ENCODE data around the gene RPP25.

RPP25 gene, protein sequence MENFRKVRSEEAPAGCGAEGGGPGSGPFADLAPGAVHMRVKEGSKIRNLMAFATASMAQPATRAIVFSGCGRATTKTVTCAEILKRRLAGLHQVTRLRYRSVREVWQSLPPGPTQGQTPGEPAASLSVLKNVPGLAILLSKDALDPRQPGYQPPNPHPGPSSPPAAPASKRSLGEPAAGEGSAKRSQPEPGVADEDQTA

DNA sequence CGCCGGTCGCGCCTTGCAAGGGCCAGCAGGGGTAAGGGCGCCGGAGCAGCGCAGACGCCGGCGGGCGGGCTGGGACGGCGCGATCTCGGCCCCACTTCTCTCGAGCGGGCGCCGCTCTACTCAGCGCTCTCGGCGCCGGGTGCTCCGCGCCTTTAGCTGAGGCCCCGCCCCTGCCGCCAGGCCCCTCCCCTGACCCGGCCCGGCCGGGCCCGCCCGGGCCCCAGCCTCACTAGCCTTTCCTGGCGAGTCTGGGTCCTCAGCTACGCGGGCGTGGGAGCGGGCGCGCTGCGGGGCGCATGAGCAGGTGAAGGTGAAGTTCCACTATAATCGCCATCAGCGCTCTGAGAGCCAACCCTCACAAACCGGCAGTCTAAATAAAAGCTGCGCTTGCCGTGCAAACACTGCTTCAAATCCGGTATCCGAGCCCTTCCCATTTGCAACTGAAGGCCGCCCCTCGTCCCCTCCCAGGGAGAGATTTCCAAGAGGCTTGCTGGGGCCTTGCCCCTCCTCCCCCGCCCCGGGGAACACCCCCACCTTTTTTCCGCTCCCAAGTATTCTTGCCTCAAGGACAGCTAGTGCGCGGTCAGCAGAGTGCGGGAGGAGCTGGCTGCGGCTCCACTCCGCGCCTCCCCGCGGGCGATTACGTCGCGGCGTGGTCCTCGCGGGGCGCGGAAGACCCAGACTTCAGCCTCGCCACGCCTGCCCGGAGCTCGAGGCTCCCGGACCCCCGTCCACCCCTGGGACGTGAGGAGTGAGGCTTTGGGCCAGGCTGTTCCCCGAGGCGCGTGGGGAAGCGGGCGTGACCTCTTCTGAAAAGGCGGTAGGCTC, at the start of gene RPP25:
Gene RPP25 (minus strand): TSS at position 125 of the 828 bp plus-strand sequence. CDS start 189 bp downstream, outside the sequence.
- peak; percentile 62 for DNase-seq

DNA sequence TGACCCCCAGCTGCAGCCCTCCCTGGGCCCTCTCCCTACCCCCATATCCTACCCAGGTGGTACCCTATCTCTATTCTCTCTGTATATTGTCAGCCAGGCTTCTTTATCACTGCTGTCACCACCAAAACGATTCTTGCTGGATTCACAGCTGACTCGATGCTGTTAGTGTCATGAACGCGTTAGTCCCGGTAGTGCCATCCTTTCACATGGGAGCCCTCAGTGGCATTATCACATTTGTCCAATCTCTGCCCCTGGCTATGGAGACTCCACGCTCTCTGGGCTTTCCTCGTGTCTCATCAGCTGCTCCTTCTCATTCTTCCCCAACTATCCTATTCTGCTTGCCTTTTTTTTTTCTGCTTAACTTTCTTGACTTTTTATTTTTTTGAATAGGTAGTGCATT, 45.8 kb upstream of the RPP25 start:
- no peak for DNase-seq

DNA sequence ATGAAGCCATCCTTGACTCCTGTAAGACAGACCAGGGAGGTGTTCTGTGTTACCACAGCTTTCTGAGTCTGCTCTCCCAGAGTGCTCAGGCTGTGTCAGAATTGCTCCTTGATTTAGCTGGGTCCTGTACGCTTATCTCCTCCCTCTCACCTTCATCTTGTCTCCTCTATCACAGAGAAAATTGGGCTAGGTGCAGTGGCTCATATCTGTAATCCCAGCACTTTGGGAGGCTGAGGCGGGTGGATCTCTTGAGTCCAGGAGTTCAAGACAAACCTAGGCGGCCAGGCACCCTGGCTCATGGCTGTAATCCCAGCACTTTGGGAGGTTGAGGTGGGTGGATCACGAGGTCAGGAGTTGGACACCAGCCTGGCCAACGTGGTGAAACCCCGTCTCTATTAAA, 44.7 kb upstream of the RPP25 start:
- DNase-seq, result no peak

DNA sequence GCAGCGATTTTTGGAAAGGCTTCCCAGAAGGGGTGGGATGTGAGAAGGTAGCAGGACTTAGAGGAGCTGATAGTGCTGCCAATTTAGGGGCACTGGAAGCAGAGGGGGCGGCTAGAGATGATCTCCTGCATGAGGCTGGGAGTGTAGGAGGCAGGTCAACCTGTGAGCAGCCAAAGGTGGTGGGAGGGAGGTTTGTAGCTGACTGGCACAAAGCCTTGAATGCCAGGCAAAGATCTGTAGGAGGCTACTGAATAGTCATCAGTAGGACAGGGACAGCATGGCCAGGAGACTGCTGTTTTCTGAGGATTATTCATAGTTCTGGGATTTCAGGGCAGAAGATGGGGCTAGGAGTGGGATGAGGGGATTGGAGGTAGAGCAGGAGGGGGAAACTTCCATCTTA, 41.0 kb upstream of the RPP25 start:
- no peak for DNase-seq

DNA sequence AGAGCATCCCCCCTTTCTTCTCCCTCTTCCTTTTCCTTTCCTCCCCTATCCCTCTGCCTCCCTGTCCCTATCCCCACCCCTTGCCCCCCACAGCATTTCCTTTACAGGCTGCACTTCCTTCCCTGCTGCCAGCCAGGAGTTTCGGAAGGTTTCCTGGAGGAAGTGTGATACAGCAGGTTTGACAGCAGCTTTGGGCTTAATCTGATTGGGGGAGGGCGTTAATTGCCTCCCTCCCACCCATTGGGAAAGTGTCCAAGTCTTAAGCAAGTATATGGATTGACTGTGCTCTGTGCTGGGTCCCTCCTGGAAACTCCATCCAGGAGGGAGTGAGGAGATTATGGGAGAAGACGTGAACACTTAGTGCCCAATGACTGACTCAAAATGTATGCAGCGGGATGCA, 40.6 kb upstream of the RPP25 start:
- no peak for DNase-seq

DNA sequence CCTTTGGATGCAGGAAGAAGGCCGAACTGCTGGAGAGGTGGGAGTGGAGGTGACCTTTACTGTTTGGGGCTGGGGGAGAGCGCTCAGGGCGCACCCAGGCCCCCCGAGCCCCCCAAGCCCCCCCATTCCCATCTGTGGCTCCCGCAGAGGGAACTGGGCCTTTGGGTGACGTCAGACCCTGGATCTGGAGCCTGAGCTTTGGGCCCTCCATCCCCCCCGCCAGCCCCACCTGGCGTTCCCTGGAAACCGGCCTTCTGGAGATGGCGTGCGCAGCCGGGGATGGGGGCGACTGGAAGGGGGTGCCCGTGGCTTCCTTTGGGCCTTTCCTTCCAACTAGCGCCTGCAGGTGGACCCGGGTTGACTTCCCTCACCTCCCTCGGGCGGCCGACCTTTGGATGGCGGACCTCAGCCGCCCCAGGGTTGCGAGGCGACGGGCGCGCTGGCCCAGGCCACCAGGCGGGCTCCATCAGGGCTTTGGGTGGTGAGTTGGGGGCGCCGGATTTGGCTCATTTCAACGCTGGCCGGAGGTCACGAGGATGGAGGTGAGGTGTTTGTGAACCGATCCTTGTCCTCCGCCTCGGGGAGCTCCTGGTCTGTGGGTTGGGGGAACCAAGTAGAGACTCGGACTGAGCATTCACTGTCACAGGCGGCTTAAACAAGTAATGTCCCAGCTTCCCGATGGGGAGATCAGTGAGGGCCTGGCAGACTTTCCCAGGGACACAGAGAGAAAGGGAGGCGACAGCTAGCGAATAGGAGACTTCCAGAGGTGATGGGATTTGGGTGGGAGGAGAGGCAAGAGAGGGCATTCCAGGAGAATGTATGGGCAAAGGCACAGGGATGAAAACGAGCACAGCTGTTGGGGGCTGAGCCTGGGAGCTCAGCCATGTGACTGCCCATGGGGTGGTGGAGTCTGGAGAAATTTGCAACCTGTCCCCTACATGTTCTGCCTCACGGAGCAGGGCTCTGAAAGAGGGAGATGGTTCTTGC, 39.5 kb upstream of the RPP25 start:
- no peak for DNase-seq

DNA sequence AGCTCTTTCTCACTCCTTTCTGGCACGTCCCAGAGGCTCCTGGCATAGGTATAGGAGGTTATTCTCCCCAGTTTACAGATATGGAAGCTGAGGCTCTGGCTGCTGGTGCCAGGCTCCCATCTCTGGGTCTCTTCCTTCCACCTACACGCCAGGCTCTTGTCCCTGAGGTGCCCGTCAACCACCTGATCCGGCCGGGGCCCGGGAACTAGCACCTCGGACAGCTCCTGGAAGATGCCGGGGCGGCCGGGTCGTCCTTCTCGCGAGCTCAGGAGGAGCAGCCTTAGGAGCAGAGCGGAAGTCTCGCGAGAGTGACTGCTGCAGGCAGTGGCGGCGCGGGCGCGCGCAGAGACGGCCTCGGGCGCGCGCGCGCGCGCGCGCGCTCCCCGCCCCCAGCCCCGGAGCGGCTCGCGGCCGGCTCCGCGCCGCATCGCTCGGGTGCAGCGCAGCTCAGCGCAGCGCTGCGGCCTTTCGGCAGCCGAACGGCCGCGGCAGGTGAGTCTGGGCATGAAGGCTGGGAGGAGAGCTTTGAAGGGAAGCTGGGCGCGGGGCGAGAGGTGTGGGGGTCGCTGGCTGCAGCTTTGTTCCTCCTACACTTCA, 38.7 kb upstream of the RPP25 start, which contains the start of gene SCAMP5:
Gene SCAMP5 (plus strand): TSS at position 382 of the 597 bp plus-strand sequence. CDS start 16,277 bp downstream, outside the sequence.
- DNase-seq, result peak; percentile 89

DNA sequence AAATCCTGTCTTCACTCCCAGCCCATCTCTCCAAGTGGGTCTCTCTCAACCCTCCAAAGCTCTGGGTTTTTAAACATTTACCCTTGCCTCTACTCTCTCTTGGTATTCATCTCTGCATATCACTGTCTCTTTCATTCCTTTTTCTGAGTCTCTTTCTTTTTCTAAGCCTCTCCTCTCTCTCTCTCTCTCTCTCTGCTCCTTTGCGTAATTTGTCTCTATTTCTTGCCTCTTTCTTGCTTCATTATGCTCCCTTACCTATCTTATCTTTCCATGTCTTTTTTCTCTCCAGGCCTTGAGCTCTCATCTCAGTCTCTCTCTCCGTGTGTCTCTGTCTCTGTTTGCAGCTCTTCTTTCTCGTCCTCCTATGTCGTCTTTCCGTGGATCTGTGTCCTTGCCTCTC, 38.1 kb upstream of the RPP25 start:
- no peak for DNase-seq

DNA sequence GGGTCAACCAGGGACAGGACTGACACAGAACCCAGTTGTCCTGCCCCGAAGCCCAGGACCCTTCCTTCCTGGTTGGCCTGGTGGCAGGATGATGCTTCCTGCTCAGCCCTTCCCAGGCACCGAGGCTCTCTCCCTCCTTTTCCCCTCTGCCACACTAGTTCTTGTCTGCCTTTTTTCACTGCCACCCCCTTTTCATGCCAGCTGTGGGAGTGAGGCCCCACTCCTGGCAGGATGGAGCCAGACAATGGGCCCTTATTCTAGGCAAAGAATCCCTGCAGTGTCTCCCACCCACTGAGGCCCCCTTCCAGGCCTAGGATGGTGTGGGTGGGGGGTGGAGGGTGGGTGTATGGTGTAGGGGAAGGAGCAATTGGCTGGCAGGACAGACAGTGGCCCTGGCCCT, 37.7 kb upstream of the RPP25 start:
- DNase-seq, result no peak

DNA sequence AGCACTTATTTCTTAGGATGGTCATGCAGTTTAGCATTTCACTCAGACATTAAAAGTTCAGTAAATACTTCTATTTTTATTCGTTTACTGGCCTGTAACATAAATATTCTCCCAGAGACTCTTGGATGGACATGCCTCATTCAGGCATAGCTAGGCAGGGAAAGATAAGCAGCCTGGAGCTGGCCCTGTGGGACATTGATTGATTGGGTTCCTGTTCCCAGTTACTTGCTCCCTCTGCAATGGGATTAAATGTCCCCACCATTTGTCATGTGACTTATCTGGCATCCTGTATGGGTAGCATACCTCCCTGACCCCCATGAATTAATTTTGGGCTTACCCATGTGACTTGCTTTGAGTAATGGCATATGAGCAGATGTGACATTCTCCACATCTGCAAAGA, 36.0 kb upstream of the RPP25 start:
- DNase-seq, result no peak

DNA sequence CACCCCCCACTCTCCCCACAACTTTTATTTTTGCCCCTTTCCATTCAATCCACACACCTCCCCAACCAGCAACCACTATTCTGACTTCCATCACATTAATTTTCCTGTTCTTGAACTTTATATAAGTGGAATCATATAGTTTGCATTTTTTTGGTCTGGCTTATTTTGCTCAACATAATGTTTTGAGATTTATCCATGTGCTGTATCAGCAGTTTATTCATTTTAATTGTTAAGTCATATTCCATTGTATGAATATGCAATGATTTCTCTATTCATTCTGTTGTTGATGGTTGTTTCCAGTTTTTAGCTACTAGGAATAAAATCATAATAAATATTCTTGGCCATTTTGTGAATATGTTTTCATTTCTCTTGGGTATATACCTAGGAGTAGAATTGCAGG, 33.0 kb upstream of the RPP25 start:
- no peak for DNase-seq

DNA sequence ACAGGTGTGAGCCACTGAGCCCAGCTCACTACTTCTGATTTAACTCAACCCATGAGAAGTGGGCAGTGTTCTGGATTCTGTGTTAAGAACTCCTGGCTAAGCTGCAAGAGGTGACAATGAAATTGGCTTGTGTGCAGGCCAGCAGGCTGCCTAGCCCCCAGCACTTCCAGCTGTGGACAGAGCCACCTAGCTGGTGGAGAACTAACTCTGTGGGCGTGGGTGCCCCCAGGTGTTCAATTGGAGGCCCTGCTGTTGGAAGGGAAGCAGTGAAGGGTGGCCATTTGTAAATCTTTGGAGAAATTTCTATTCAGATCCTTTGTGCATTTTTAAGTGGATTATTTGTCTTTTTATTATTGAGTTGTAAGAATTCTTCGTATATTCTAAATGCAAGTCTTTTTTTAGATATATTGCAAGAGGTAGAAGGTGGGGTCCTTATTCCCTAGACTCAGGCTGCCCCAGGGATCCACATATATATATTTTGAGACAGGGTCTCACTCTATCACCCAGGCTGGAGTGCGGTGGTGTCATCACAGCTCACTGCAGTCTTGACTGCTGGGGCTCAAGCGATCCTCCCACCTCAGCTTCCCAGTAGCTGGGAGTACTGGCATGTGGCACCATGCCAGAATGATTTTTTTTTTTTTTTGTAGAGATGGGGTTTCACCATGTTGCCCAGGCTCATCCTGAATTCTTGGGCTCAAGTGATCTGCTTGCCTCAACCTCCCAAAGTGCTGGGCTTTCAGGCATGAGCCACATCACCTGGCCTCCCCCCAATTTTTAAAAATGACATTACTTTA, 31.6 kb upstream of the RPP25 start:
- DNase-seq, result no peak

DNA sequence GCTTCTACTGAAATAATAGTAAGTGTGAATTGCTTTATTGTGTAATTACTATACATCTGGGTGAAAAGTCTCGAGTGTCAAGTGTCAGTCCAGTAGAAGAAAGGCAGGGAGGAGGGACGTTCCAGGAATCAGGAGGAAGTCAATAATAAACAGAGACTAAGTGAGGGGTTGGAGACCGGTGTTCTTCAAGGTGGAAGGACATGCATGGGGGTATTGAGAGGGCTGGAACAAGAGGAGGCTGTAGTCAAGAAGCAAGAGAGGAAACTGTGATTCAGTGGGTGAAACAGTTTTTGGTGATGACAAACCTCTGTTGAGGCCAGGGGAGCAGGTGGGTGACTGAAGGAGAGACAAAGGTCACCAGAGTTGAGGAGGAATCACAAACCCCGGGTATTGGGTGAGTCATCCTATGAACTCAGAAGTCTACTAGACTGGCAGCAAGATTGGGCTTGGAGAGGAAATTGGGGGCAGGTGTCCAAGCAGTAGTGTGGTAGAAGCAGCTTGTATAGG, 27.2 kb upstream of the RPP25 start:
- peak; percentile 67 for DNase-seq

DNA sequence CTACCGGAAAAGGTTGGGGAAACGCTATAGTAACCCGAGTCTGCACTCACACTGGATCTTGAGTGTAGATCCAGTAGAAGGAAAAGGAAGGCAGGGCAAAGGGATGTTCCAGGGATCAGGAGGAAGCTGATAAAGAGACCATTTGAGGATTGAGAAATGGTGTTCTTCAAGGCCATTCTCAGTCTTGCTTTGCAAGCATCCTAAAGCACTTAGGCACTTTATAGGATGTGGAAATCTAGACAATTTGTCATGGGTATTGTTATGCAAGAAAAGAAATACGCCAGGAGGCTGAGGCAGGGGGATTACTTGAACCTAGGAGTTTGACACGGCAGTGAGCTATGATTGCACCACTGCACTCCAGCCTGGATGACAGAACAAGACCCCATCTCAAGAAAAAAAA, 25.6 kb upstream of the RPP25 start:
- peak; percentile 69 for DNase-seq

DNA sequence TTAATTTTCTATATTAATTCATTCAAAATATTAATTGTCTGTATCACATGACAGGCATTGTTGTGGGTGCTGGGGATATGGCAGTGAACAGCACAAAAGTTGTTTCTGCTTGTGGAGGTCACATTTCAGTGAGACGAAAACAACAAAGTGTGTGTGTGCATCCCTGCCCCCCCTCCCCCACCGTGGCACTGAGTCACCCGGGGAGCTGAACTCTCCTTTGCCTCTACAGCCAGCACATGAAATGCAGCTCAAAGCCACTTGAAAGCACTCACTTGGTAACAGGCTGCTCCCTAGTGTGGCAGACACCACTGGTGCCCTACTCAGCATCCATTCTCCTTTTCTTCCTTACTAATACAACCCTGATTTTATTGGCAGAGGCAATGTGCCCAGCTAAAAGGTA, 21.9 kb upstream of the RPP25 start:
- DNase-seq, result no peak

DNA sequence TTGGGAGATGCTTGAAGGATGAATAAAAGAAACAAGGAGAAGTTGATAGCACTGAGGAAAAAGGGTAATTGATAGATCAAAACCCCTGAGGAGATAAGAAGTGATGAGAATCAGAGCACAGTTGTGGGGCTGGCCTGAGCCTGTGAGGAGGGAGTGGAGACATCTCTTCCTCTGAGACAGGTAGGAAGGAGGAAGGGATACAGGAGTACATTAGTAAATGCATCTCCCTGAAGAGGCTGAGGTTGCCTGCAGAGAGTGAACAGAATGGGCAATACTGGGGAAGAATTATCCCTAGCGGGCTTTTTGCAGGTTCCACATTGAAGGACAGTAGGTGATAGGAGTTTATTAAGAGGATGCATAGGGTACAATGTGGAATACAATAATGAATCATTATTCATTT, 21.5 kb upstream of the RPP25 start:
- DNase-seq, result no peak

DNA sequence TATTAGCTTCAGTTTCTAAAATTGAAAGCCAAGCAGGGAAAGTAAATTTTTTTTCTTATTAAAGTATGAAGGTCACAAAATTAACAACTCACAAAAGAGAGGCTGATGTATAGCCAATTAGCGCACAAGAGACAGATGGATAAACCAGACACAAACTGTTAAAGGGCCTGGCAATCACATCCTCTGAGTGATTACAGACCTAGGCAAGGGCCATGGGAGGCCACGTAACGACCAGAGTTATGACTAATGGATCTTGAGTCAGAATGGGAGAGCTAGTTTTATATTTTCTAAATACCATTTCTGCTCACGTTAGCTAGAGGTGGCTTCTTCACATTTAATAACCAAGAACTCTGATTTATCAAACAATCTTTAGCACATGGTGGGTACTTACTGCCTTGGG, 21.0 kb upstream of the RPP25 start:
- no peak for DNase-seq

DNA sequence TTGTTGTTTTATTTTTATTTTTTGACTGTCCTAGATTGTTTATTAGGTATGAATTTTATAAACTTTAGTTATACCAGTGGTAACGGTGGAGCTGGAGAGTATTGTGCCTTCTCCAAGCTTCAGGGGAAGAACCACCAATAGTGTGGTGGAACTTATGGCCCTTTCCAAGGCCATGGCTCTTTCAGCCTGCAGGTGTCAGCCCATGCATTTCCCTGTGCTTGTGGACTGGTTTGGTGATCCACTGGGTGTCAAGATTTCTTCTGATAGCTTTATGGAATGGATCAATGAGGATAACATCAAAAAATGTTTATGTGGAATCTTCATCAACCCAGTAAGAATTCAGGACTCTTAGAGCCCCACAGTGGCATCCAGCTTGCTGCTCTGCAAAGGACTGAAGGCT, 19.6 kb upstream of the RPP25 start:
- DNase-seq, result no peak

DNA sequence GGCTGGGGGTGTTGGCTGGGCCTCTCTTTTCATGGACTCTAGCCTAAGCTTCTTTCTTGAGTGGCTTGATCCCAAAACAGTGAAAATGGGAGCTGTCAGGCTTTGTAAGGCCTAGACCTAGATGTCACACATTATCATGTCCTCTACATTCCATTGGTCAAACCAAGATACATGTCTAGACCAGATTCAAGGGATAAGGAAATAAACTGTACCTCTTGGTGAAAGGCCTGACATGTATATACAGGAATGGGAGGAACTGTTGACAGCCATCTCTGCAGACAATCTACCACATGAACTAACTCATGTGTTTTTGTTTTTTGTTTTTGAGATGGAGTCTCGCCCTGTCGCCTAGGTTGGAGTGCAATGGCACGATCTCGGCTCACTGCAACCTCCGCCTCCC, 11.1 kb upstream of the RPP25 start:
- DNase-seq, result no peak

DNA sequence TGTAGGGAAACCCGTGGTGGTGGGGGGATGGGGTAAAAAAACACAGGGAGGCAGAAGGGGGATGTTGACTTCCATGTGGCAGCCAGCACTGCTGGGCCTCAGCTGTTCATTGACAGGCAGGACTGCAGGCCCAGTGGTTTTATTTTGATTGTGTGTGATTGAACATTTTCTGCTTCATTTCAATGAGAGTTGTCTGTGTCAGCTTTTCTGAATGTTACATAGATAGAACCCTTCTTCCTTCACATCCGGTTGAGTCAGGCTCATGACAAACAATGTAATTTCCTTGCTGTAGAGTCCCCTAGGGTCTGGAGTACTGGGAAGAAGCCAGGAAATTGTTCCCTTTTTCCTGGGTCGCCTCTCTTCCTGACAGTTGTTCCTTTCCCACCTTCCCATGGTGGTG, 8.2 kb upstream of the RPP25 start:
- peak; percentile 13 for DNase-seq

DNA sequence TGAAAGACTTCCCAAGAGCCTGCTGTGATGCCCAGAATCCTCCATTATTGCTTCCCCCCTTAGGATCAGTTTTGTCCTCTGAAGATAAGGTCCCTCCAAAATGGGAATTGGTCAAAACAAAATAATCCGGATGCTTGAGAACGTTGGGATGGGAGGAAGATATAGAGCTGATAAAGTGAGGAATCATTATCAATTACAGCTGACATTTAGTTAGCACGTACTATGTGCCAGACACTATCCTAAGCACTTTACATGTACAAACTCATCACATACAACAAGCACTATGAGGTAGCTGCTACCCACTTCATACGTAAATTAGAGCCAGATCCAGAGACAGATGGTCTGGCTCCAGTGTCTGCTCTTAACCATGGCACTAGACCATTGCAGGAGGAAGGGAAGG, 6.6 kb upstream of the RPP25 start:
- DNase-seq, result no peak

DNA sequence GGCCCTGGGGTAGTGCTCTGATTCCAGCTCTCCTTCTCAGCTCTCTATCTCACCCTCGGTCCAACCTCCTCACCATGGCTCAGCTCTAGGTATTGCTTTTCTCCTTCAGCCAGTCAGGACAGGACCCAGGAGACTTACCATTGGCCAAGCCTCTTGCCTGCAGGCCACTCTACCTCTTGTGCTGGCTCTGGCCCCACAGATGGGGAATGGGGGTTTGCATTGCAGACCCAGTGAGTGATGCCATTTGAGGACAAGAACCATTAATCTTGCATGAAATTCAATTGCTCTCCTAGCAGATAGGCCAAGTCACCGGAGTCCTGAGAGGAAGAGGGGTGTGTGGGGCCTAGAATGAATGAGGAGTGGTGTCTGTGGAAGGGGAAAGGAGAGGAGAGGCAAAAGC, 6.1 kb upstream of the RPP25 start:
- no peak for DNase-seq
